Measurements from ENCODE around the gene DCN.

Gene DCN

DNA sequence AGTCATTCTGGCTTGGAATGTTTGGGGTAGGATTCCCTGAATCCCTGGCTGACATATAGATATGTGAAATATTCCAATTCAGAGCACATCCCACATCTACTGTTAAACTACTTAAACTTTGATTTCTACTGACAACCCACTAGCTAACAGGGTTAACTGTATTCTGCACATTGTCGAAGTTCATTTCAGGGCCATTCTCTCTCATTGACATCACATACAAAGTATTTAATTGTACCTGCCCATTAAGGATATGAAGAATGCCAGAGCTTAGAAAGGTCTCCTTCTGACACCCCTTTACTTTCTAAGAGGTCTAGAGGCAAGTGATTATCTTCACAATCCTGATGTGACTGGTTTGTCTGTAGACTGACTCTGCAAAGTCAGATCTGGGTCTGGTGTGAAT, 2.8 kb upstream of the DCN start:
- no peak for DNase-seq

DNA sequence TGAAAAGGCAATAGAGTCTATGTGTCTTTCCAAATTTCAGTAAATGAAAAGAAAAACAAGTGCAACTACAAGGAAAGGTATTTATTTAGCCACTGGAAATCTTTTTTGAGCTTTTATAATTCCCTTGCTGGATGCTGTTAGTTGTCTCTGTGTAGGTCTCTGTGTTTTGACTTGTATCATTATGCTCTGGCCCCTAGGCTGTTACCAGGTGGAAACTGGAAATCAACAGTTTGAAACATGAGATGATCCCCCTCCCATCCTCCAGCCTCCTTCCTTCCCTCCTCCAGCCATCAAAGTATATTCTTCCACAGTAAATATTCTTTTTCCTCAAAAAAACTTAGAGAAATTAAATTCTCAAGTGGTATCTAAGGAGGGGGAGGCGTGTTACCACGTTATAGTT, 934 bp upstream of the DCN start:
- no peak for DNase-seq

GRCh38 chr12:91180582-91181395, 1.8 kb downstream of the DCN start:
- no peak for DNase-seq

DNA sequence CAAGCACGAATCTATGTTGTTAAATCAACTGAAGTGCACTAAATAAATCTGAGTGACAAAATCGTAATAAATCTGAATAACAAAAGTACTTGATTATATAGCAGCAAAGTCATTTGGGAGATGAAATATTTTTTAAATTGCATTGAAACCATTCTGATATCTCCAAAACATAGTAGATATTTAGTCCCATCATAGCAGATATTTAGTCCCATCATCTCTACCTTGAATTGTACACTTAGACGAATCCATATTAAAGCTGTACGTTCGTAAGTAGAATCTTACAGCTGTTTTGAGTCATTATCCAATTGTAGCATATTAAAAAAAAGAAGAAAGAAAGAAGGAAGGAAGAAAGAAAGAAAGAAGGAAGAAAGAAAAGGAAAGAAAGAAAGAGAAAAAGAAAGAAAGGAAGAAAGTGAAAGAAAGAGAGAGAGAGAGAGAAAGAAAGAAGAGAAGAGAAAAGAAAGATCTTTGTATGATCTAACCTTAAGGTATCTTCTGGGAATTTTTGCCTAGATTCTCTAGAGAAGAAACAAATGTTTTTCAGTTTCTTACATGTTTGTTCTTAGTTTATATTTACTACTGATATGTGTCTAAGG, 2.6 kb downstream of the DCN start:
- no peak for DNase-seq

DNA sequence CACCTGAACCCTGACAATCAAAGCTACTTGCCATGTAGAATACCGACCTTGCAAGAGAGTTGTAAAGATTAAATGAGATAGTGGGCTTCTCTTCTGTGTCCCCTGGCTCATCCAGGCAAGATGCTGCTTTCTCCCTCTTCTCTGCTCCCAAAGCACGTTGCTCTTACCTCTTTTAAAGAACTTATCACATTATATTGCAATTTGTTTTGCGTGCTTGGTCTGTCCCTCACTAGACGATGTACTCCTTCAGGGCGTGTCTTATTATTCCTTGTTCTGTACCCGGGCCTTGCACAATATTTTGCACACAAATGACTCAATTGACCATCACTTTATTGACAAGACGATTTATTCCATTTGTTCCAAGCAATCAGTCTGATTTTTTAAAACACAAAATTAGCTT, 3.3 kb downstream of the DCN start:
- DNase-seq, result no peak

- no peak for DNase-seq
Measured at GRCh38 chr12:91178781-91179180, 3.8 kb downstream of the DCN start.

GRCh38 chr12:91178139-91178561, 4.5 kb downstream of the DCN start:
- no peak for DNase-seq

GRCh38 chr12:91177381-91177780, 5.2 kb downstream of the DCN start:
- no peak for DNase-seq

GRCh38 chr12:91176915-91177314, 5.7 kb downstream of the DCN start:
- no peak for DNase-seq

DNA sequence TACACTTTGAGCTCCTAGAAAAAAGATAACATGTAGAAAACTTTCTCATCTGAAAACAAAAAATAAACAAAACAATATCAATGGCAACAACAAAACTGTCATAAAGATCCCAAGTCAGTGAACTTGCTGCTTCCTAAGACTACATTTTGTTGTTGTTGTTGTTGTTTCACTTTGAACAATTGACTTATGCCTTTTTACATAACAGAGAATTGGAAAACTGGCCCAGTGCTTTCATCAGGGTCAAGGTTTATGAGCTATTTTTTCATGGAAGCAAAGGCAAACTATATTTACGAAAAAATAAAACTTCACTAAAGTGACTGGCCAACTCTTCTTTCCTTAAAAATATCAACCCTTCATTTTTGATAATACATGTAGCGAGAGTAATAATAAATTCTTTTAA, 6.3 kb downstream of the DCN start:
- no peak for DNase-seq

GRCh38 chr12:91173124-91173523, 9.5 kb downstream of the DCN start:
- no peak for DNase-seq

DNA sequence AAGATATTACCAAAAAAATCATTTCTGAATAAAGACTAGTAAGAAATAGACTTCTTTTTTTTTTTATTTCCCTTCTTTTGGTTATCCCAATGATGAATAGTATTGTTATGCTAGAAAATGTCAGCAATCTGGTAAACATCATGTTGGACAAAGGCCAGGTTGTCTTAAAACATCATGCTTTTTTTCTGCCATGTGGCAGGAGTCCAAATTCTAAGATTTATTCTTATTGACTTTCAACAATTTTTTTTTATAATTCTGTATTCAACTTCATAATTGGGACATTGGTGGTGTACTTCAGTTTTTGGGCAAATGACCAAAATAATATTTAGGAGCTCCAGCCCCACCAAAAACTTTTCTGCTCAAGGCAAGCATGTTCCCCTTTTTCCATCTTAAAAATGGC, 10.5 kb downstream of the DCN start:
- DNase-seq, result no peak

DNA sequence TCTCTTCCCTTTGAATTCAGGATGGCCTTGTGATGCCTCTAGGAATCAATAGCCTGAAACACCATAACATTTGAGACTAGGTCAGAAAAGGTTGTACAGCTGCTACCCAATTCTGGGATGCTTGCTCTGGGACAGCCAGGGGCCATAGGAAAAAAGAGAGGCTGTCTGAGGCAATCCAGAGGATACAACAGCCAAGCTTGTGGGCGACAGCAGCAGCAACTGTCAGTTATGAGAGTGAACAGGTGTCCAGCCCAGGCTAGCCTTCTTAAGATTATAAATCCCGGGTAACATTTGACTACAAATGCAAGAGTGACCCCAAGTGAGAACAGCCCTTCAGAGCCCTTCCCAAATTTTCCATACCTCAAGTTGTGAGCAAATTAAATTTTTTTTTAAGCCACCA, 11.1 kb downstream of the DCN start:
- DNase-seq, result no peak

- DNase-seq, result no peak
Measured at GRCh38 chr12:91163116-91163515, 19.5 kb downstream of the DCN start.

DNA sequence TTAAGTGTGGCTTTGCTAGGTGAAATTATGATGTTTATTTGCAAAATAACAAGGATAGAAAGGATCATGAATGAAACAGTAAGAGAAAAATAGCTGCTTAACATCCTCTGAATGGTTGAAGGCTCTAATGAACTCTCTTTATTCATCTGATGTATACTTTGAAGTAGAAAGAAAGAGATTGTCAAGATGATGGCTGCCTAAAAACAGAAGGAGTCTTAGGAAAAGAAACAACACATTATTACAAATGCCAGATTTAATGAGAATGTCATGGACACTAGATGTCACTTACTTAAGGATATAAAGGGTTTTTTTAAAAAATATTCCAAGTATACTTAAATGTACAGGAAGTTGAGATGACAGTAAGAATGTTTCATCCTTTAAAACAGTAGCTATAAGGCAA, 21.6 kb downstream of the DCN start:
- no peak for DNase-seq

- no peak for DNase-seq
Measured at GRCh38 chr12:91155990-91156389, 26.6 kb downstream of the DCN start.

DNA sequence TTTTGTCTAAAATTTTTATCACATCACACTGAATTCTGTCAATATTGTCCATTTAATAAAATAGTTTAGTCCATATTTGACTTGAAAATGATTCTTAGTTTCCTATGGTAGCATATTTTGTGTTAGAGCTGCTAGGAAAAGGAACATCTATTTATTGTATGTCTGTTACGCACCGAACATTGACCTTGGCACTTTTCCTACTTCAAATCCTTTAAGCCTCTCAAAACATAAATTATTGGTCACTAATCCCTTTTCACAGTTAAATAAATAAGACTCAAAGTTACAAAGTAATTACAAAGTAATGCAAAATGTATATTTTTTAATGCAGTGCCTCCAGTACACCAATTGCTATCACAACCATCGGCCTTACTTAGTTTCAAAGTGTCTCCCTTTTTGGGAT, 28.5 kb downstream of the DCN start:
- DNase-seq, result no peak

DNA sequence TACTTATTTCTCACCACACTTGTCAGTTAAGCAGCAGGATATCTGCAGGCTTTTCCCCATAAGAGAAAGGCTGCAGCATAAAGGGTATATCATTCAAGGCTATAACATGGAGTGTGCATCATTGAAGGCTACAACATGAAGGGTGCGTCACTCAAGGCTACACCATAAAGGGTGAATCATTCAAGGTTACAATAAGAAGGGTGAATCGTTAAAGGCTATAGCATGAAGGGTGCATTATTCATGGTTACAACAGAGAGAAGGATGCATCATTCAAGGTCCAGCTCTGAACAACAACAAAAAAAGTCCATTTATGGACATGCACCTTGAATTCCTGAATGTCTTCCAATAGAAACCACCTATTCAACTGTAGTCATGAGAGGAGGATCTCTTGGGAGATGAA, 38.6 kb downstream of the DCN start:
- no peak for DNase-seq

DNA sequence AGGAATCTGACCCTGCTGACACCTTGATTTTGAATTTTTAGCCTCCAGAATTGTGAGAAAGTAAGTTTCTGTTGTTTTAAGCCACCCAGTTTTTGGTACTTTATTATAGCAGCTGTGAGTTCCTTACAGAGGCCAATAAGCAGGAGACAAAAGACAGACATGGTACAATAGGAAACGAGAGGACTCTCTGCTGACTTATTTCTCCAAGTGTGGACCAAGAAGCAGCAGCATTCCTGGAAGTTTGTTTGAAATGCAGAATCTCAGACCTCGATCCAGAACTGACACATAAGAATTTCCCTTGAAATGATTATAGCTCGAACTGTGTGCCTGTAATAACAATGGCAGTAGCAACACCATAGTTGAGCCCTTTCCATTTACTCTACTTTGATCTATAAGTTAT, 39.4 kb downstream of the DCN start:
- no peak for DNase-seq

GRCh38 chr12:91142221-91142631, 40.4 kb downstream of the DCN start:
- DNase-seq, result no peak

DNA sequence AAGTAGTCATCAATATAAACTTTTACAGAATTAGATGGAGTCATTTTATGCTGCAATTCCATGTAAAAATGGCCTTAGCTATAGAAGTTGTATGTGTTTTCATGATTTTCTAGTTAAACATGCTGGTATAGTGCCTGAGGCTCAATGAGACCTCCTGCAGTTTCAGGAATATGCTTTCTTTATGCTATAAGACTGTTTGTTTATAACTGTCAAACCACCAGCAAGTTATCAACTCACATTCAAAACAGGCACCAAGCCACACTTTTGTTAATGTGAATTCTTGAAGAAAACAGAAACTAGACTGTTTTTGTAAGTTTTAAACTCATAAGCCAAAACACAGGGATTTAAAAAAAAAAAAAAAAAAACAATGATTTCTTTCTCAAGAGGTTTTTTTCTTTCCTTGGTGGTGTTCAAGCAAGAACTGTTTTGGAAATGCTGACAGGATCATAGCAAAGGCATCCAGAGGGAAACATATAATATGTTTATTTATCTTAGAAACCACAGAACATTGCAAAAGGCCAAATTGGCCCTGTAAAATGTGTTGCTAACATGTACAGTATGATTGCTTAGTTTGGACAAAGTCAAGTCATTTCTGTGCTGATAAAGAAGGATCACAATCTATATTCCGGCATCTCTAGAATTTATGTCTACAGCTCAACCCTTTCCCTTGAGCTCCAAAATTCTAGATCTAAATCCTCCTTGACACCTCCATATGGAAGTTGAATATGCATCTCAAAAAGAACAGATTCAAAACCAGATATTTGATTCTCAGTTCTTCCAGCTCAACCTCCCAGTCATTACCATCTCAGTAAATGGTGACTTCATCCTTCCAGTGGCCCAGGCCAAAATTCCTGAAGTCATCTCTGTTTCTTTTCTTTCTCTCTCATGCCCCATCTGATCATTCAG, 42.3 kb downstream of the DCN start:
- no peak for DNase-seq

DNA sequence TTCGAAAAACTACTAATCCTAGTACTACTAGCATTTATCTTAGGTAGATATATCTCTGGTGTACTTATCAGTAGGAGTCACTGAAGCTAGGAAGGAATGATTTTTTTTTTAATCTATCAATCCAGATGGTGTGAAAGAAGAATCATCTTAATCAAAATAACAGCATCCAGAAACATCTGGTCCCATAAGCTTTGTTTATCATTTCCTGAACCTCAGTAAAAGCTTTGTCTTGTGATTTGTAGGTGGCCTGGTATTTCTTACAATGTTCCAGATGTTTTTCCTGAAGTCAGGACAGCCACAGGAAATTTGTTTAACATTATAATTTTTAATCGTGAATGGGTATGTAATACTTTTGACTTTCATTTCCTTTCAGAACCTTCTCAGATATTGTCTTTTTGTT, 43.3 kb downstream of the DCN start:
- no peak for DNase-seq

GRCh38 chr12:91138337-91138920, 44.2 kb downstream of the DCN start:
- no peak for DNase-seq
